DOHH2 (cell line): ENCODE results near the gene STYX.

Source experiments
- H3F3A ChIP-seq: fragments of 200-600 bp; sonication (generic), shearing (Covaris generic); 2 replicates; pipeline ENCODE4 v1.6.0; 2016; ENCODE audit warnings: antibody characterized with exemption, mild to moderate bottlenecking; ENCODE audit not compliant: control insufficient read depth, insufficient read depth
- H3K27ac ChIP-seq: fragments of 200-600 bp; sonication (generic); 2 replicates; pipeline ENCODE4 v1.5.1; 2014; ENCODE audit warnings: low read depth, mild to moderate bottlenecking, low read length, moderate library complexity
- H3K27me3 ChIP-seq: fragments of 200-600 bp; sonication (generic); 2 replicates; pipeline ENCODE4 v1.6.1; 2014; ENCODE audit warnings: mild to moderate bottlenecking, low read length, mixed read lengths; ENCODE audit not compliant: control insufficient read depth
- H3K36me3 ChIP-seq: fragments of 200-600 bp; sonication (generic); 2 replicates; pipeline ENCODE4 v1.6.1; 2014; ENCODE audit warnings: mild to moderate bottlenecking, low read length, moderate library complexity, mixed read lengths; ENCODE audit not compliant: control insufficient read depth
- H3K4me1 ChIP-seq: fragments of 200-600 bp; sonication (generic); 2 replicates; pipeline ENCODE4 v1.6.1; 2014; ENCODE audit warnings: mild to moderate bottlenecking, low read length, mixed read lengths; ENCODE audit not compliant: control insufficient read depth
- H3K4me2 ChIP-seq: fragments of 200-600 bp; sonication (generic); 2 replicates; pipeline ENCODE4 v1.6.0; 2014; ENCODE audit warnings: mild to moderate bottlenecking, low read length, moderate library complexity
- H3K4me3 ChIP-seq: fragments of 200-600 bp; sonication (generic); 2 replicates; pipeline ENCODE4 v1.5.1; 2014; ENCODE audit warnings: mild to moderate bottlenecking, low read length, mixed read lengths
- H3K79me2 ChIP-seq: fragments of 200-600 bp; sonication (generic); 2 replicates; pipeline ENCODE4 v1.6.1; 2014; ENCODE audit warnings: mild to moderate bottlenecking, low read length, mixed read lengths; ENCODE audit not compliant: control insufficient read depth
- H3K9me2 ChIP-seq: fragments of 200-600 bp; sonication (generic); replicated peaks from 2 replicates; pipeline ENCODE4 v1.6.1; 2014; ENCODE audit warnings: mild to moderate bottlenecking, low read length, mixed read lengths; ENCODE audit not compliant: control insufficient read depth
- H3K9me3 ChIP-seq: fragments of 200-600 bp; sonication (generic); 2 replicates; pipeline ENCODE4 v1.6.1; 2014; ENCODE audit warnings: antibody characterized with exemption, low read length, mixed read lengths; ENCODE audit not compliant: control insufficient read depth, insufficient read depth
- H4K20me1 ChIP-seq: fragments of 200-600 bp; sonication (generic); 2 replicates; pipeline ENCODE4 v1.6.0; 2014; ENCODE audit warnings: low read depth, mild to moderate bottlenecking, antibody characterized with exemption, low read length, moderate library complexity; ENCODE audit not compliant: control insufficient read depth, insufficient read depth
- EZH2phosphoT487 ChIP-seq: fragments of 200-600 bp; sonication (generic); IDR thresholded peaks from 2 replicates; pipeline ENCODE4 v1.6.1; 2017; ENCODE audit warnings: borderline replicate concordance, mild to moderate bottlenecking, antibody characterized with exemption, low read length, moderate library complexity, mixed read lengths
- TF ChIP-seq, protein P1 (sequence below): fragments of 200-600 bp; sonication (generic); IDR thresholded peaks from one replicate; pipeline ENCODE4 v1.5.1; 2014; ENCODE audit warnings: antibody characterized with exemption, mild to moderate bottlenecking, low read depth, low read length; ENCODE audit not compliant: poor library complexity, severe bottlenecking

Gene STYX

GRCh38 chr14:52740751-52741150 is 10.8 kb downstream of the STYX start:
- Histone ChIP-seq H3F3A (peaks cover 12% of the 10 kb centered on the region), H4K20me1 (no peaks in the 10 kb centered on the region), H3K36me3 (0 out of 2 replicates have a peak, but pooled peaks cover 3% of the 10 kb centered on the region), H3K9me3 (no peaks in the 10 kb centered on the region), H3K79me2 (peaks cover 79% of the 10 kb centered on the region), H3K4me3 (no peak overlapping the region), H3K27me3 (no peaks in the 10 kb centered on the region), H3K27ac (no peak overlapping the region), H3K9me2 (no peaks in the 10 kb centered on the region), H3K4me1 (peaks cover 24% of the 10 kb centered on the region), H3K4me2 (no peak overlapping the region; the same call in 1 of the 2 replicates)
- TF ChIP-seq, protein P1, sequence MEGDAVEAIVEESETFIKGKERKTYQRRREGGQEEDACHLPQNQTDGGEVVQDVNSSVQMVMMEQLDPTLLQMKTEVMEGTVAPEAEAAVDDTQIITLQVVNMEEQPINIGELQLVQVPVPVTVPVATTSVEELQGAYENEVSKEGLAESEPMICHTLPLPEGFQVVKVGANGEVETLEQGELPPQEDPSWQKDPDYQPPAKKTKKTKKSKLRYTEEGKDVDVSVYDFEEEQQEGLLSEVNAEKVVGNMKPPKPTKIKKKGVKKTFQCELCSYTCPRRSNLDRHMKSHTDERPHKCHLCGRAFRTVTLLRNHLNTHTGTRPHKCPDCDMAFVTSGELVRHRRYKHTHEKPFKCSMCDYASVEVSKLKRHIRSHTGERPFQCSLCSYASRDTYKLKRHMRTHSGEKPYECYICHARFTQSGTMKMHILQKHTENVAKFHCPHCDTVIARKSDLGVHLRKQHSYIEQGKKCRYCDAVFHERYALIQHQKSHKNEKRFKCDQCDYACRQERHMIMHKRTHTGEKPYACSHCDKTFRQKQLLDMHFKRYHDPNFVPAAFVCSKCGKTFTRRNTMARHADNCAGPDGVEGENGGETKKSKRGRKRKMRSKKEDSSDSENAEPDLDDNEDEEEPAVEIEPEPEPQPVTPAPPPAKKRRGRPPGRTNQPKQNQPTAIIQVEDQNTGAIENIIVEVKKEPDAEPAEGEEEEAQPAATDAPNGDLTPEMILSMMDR = no peak
- no peak for TF ChIP-seq EZH2phosphoT487

DNA sequence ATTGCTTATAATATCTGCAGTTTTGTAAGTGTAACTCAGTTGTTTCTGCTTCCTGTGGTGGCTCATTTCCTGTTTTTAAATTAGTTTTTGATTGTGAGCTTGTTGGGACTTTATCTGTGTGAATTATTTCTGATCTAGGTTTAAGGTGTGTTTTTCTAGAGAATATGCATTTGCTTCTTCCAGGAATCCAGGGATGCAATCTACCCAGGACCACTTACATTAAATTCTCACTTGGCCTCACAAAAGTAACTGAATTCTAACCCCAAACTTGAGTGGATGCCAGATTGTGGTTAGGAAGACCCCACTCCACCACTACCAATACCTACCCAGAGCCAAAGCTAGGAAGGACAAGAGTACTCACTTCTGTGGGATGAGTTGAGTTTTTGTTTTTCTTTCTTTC is 11.9 kb downstream of the STYX start:
- H3K4me3 ChIP-seq = peak overlapping the region; percentile 73
- H3K27me3 ChIP-seq = no peaks in the 10 kb centered on the region
- peaks cover 8% of the 10 kb centered on the region for H3K36me3 ChIP-seq
- peaks cover 12% of the 10 kb centered on the region for H3F3A ChIP-seq
- peak overlapping the region; percentile 83 for H3K27ac ChIP-seq
- peaks cover 24% of the 10 kb centered on the region for H3K4me1 ChIP-seq
- H3K9me2 ChIP-seq = no peaks in the 10 kb centered on the region
- H3K79me2 ChIP-seq = peaks cover 67% of the 10 kb centered on the region
- TF ChIP-seq, protein P1 = no peak
- no peak for TF ChIP-seq EZH2phosphoT487
- peak overlapping the region; percentile 72 for H3K4me2 ChIP-seq
- no peaks in the 10 kb centered on the region for H4K20me1 ChIP-seq
- H3K9me3 ChIP-seq = no peaks in the 10 kb centered on the region

DNA sequence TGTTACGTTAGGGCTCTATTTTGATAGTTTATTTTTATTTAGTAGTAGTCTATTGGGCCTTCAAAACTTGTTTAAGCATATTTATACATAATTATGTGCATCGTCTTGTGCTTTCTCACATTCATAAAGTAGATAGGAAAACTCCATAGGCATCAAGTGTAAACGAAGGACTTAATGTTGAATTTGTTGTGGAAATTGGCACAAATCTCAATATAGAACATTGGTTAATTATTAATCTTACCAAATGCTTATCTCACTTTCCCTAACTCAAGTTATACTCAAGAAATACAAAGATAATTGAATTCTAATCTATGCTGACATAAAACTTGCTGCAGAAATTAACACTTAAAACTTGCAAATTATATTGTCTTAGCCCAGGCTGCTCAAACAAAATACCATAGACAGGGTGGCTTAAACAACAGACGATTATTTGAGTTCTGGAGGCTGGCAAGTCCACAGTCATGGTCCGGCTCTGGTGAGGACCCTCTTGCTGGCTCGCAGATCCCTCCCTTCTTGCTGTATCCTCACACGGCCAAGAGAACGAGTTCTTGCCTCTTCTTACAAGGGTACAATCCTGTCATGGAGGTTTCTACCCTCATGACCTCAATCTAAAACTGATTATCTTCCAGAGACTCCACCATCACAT is 18.8 kb downstream of the STYX start:
- TF ChIP-seq, protein P1 = no peak
- no peak for TF ChIP-seq EZH2phosphoT487
- H3K36me3 ChIP-seq = peaks cover 40% of the 10 kb centered on the region

More for the DNA sequence above, 18.8 kb downstream of the STYX start:
- H3F3A ChIP-seq = no peaks in the 10 kb centered on the region
- H4K20me1 ChIP-seq = no peaks in the 10 kb centered on the region
- H3K9me2 ChIP-seq = no peaks in the 10 kb centered on the region
- H3K4me2 ChIP-seq = no peak overlapping the region
- no peaks in the 10 kb centered on the region for H3K9me3 ChIP-seq
- H3K27me3 ChIP-seq = no peaks in the 10 kb centered on the region
- H3K79me2 ChIP-seq = peaks cover 6% of the 10 kb centered on the region
- no peak overlapping the region for H3K4me3 ChIP-seq
- no peak overlapping the region for H3K27ac ChIP-seq
- H3K4me1 ChIP-seq = no peaks in the 10 kb centered on the region
